ENCODE data around the gene GBP1.

GBP1 gene

GRCh38 chr1:89005286-89006151, 59.5 kb downstream of the GBP1 start:
- no peak for DNase-seq
